Suppressor macrophage treated with lipopolysaccharide for 4 hours (primary cell): Measurements from ENCODE around the gene SPDYE8.
"Not testable (repeated sequence)": the region's sequence is repeated elsewhere in the genome, so short reads cannot be mapped to it uniquely, and the experiment has no call there.

Experiments used
- DNase-seq: peaks from one replicate; pipeline ENCODE4 v3.0.0-alpha.2; 2020

Gene SPDYE8

GRCh38 chr7:73029666-73030065 lies at the start of gene SPDYE8:
Gene SPDYE8, minus strand, starts transcription at chr7:73029766. Its CDS starts 1,800 bp downstream, at chr7:73027966.
- DNase-seq, result not testable (repeated sequence)

- not testable (repeated sequence) for DNase-seq
Observed at GRCh38 chr7:73057811-73058210, 28.2 kb upstream of the SPDYE8 start, which contains the start of gene SPDYE11. Gene SPDYE11, minus strand, starts transcription at chr7:73057911. Its CDS starts 1,800 bp downstream, at chr7:73056111.

DNA sequence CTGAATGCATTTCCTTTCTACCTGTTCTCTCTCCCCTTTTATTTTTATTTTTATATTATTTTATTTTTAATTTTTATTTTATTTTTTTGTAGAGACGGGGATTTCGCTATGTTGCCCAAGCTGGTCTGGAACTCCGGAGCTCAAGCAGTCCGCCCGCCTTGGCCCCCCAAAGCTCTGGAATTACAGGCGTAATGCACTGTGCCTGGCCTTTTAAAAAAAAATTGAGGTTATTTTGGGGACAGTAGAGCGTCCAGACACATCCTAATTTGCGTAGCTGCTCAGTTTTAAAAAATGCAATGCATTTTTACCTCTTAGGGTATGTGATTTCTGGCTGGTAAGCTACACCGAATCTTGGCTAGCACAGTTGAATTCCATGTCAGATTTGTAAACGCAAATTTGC lies 23.1 kb downstream of the SPDYE8 start:
- DNase-seq, result not testable (repeated sequence)

DNA sequence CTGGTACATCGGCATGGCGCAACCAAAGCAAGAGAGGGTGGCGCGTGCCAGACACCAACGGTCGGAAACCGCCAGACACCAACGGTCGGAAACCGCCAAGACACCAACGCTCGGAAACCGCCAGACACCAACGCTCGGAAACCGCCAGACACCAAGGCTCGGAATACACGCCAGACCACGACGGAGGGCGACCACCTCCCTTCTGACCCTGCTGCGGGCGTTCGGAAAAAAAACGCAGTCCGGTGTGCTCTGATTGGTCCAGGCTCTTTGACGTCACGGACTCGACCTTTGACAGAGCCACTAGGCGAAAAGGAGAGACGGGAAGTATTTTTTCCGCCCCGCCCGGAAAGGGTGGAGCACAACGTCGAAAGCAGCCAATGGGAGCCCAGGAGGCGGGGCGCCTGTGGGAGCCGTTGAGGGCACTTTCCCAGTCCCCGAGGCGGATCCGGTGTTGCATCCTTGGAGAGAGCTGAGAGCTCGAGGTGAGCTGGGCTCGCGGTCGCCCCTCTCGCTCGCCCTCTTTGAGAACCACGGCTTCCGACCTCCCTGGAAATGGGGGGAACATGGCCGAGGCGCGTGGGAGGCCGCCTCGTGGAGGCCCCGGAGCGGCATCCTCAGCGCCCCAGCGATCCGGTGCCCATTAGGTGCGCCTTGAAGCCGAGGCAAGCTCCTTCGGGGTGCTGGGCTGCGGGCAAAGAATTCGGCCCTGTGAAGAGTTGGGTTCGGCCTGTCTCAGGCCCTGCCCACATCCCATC lies 23.7 kb downstream of the SPDYE8 start:
- peak; percentile 89 for DNase-seq

GRCh38 chr7:73005356-73005692 lies 24.2 kb downstream of the SPDYE8 start:
- not testable (repeated sequence) for DNase-seq

DNA sequence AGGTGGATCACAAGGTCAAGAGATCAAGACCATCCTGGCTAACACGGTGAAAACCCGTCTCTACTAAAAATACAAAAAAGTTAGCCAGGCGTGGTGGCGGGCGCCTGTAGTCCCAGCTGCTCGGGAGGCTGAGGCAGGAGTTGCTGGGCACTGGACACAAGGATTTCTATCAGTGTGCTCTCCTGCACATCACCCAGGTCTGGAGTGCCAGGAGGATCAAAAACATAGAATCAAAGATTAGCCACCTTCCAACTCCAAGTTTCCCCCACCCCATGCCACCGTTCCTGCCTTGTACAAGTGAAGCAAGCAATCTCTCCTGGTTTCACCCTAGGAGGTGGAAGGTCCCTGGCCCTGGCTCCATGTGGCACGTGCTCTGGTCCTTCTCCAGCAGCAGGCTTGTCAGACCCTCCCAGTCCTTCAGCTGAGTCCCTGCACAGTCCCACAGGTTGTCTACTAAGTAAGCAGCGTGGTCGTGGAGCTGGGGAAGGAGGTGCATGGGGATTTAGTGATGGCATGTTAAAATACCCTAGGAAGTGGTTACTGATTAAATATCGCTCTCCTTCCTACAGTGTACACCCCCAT lies 31.6 kb downstream of the SPDYE8 start:
- not testable (repeated sequence) for DNase-seq

DNA sequence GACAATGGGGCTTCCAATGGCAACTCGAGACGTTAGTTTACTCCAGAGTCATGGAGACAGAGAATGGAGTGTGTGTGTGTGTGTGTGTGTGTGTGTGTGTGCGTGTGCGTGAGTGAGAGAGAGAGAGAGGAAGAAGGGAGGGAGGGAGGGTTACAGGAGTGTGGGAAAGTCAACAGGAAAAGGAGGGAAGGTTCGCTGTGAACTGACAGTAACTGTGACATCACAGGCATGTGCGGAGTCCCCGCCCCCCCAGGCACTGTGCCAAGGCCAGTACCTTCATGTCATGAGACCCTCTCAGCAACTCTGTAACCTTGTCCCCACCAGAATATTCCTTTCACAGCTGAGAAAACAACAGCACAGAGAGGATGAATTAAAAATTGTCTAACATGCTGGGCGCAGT lies 32.1 kb downstream of the SPDYE8 start:
- DNase-seq, result not testable (repeated sequence)

GRCh38 chr7:72995484-72995883 lies 34.1 kb downstream of the SPDYE8 start:
- not testable (repeated sequence) for DNase-seq

GRCh38 chr7:72990146-72990913 lies 39.2 kb downstream of the SPDYE8 start:
- DNase-seq, result not testable (repeated sequence)

DNA sequence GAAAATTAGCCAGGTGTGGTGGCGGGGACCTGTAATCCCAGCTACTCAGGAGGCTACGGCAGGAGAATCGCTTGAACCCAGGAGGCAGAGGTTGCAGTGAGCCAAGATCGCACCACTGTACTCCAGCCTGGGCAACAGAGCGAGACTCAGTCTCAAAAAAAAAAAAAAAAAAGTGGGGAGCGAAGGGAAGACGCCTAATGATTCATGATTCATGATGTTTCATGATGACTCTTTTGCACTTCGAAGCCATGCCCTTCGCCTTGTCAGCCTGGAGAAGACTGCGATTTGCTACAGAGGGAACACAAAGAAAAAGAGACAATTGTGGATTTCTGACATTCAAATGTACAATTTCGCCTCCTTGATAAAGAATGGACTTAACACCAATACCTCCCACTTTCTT lies 47.5 kb downstream of the SPDYE8 start:
- DNase-seq, result not testable (repeated sequence)

GRCh38 chr7:72980382-72980781 lies 49.2 kb downstream of the SPDYE8 start:
- DNase-seq, result not testable (repeated sequence)

- DNase-seq, result not testable (repeated sequence)
Observed at GRCh38 chr7:72976434-72976833, 53.1 kb downstream of the SPDYE8 start.

DNA sequence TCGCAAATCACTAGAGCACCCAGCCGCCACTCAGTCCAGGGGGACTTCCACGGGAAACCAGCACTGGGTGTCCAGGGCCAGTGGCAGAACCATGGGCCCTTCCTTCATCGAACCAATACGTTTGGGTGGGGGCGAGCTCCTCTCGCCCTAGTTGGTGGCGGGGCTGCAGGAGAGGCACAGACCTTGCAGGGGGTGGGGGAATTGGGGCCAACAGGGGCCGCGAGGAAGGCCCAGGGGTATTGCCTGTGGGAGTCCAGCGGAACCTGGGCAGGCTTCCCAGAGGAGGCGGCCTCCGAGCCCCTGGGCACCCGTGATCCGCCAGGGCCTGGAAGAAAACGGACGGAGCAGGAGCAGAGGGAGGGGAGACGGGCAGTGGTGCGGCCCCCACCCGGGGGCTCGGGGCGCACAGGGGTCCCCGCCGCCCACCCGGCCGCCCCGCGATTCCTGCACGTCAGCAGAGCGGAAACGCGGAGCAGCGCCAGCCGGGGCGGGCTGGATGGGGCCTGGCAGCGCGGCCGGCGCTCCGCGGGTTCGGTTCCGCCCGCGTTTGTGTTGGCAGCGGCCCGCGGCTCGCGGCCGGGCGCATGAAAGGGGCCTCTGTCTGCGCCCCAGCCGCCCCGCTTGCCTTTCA lies 53.8 kb downstream of the SPDYE8 start:
- DNase-seq, result not testable (repeated sequence)

DNA sequence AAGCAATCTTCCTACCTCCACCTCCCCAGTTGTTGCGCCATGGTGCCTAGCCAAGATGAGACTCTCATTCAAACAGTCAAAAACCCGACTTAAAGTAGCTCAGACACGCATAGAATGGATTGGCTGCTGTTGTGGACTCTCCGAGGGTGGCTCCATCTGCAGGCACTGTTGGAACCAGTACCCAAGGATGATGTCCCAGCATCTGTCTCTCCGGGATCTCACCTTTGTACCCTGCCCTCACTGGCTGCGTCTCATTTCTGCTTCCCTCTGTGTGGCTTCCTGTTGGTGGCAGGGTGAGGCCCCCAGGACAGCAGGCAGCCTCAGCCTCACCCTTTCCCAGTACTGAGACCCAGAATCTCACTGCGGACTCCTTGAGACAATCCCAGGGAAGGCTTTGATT lies 54.8 kb downstream of the SPDYE8 start:
- not testable (repeated sequence) for DNase-seq

DNA sequence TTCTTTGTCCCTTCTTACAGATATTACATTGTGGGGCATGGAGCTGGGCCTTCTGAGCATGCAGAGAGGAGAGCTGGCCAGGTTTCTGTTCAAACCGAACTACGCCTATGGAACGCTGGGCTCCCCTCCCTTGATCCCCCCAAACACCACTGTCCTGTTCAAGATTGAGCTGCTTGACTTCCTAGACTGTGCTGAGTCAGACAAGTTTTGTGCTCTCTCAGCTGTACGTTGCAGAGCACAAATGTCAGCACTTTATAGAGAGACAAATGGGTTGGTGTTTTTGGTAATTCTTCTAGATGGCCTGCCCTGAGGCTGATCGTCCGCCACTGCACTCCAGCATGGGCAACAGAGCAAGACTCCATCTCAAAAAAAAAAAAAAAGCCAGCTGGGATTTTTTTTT lies 58.1 kb downstream of the SPDYE8 start:
- not testable (repeated sequence) for DNase-seq
